Measurements from ENCODE around the gene KANSL1.

DNA sequence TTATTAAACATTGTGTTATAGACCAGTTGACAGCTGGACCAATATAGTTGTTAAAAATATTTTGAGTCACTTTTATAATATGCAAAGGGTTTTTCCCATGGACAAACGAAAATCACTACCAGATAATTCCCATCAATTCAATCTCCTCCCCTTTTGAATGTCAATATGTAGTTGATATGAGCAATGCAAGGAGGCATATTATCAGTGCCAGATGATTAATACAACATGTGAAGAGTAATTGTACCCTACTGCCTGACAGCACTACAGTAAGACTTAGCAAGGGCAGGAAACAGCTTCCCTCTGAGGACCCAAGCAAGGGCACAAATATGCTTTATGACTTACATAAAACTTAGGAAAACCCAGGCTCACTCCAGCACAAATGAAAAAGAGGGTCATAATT, 17.3 kb downstream of the KANSL1 start:
- no peak for TF ChIP-seq POLR2A (IDR thresholded peaks at IDR 0.05; ENCODE audit: extremely low read depth, insufficient read length)
- TF ChIP-seq, protein P1, sequence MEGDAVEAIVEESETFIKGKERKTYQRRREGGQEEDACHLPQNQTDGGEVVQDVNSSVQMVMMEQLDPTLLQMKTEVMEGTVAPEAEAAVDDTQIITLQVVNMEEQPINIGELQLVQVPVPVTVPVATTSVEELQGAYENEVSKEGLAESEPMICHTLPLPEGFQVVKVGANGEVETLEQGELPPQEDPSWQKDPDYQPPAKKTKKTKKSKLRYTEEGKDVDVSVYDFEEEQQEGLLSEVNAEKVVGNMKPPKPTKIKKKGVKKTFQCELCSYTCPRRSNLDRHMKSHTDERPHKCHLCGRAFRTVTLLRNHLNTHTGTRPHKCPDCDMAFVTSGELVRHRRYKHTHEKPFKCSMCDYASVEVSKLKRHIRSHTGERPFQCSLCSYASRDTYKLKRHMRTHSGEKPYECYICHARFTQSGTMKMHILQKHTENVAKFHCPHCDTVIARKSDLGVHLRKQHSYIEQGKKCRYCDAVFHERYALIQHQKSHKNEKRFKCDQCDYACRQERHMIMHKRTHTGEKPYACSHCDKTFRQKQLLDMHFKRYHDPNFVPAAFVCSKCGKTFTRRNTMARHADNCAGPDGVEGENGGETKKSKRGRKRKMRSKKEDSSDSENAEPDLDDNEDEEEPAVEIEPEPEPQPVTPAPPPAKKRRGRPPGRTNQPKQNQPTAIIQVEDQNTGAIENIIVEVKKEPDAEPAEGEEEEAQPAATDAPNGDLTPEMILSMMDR (IDR thresholded peaks at IDR 0.05; ENCODE audit: low read depth, low read length) = no peak

All from NB4 (cell line).